ENCODE measurements around the gene FLG2.
"Not testable (repeated sequence)": the region's sequence is repeated elsewhere in the genome, so short reads cannot be mapped to it uniquely, and the experiment has no call there.

The FLG2 gene

DNA sequence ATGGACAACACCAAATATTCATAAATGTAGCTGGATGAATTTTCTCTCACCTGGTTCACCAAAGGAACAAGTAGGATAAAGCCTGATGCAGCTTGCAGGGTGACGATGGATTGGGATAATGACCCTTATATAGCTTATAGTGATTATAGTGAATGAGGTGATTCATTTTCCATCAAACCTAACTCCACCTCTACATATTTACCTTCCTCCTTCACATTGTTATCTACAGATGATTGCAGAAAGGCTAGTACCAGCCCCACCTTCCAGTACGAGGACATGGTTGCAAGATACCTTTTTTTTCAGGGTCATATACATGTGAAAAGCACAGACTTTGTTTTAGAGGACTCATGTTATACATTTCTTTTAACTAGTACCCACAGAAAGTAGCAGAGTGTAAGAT, at the start of gene FLG2:
Gene FLG2, minus strand, starts transcription at position 101 of the 400 bp plus-strand sequence. CDS start 1,122 bp downstream, outside the sequence.
- no peak for DNase-seq

DNA sequence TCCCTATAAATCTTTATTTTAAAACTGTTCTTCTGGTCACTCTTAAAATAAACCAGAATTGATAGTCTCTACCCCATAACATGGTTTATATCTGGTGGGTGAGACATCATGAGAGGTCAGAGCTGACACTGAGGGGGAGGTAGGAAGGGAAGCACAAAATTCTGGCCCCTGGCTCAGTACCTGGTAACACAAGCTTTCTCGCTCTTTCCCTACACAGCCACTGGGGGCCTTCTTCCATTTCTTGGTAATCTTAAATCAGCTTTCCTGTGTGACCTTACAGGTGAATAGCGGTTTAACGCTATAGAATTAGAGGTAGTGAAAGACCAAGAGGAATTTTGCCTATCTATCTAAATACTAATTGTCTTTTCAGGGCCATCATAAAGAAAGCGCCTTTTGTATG, 48.9 kb upstream of the FLG2 start:
- DNase-seq = no peak

DNA sequence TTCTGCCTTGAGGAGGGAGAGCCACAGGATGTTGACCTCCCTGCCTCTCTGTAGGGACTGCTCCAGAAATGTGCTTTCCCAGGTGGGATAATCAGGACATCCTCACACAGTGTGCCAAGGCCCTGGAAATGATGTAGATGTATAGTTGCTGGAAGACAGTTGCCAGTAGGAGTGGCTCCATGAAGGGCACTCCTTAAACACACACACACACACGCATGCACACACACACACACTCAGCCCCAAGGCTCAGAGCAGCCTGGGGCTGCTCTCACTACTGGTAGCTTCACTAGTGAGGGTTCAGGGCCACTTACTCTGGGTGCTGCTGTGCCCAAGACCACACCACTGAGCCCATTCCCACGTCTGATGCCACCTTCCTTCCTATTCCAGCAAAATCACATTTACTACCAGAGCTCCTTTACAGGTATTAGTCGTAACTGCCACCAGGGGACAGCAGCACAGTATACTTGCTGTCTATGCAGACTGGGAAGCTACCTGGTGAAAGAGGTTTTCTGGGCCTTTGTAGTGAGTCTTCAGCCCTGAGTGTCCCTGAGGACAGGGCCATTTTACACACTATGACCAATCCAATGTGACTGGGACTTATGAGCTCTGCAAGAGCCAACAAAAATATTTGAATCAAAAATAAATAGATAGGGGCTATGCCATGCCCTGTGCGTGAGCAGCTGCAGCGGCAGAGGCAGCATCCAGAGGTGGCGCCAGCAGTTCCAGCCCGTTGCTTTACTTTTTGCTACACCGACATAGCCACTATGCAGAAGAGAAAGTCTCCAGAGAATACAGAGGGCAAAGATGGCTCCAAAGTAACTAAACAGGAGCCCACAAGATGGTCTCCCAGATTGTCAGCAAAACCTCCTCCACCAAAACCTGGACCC, 39.2 kb upstream of the FLG2 start:
- DNase-seq = peak; percentile 7

DNA sequence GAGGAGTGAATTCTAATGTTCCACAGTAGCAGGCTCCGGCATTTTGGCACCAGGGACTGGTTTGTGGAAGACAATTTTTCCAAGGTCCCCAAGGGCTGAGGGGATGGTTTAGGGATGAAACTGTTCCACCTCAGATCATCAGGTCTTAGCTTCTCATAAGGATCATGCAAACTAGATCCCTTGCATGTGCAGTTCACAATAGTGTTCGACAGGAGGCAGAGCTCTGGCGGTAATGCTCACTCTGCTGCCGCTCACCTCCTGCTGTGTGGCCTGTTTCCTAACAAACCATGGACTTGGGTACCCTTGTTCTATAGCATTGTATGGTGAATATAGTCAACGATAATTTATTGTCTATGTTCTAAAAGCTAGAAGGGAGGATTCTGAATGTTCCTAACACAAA, 37.7 kb upstream of the FLG2 start:
- no peak for DNase-seq

DNA sequence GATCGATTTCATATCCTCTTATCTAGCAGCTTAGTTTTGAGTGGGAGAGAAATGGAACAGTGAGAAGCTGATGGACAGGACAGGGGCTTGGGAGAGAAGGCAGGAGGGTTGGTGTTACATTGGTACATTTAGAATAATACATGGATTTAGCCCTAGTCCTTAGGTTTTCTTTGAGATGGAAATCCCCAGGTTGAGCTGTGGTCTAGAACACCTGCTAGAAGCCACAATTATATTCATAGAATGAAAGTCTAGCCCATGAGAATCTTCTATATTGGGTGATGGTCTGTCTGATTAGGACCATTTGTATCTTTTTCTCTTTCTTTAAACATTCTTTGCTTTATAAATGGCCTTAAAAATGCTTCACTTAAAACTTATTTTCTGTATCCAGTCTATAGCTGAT, 34.3 kb upstream of the FLG2 start:
- DNase-seq = no peak

DNA sequence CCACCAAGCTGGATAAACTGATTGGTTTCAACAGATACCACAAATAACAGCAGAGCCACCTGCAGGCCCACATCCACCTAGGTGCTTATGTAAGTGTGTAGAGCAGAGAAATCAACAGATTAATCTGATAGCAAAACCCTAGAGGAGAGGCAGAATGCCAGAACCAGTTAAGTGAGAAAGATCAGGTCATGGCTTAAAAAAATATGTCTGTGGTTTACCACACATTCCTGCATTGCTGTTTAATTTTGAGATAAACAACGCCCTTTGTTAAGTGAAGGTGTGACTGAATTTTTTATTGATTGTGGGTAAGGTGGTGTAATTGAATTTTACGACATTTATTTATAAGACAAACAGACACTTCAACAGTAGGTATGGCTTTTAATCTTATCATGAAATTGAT, 33.1 kb upstream of the FLG2 start:
- DNase-seq = no peak

DNA sequence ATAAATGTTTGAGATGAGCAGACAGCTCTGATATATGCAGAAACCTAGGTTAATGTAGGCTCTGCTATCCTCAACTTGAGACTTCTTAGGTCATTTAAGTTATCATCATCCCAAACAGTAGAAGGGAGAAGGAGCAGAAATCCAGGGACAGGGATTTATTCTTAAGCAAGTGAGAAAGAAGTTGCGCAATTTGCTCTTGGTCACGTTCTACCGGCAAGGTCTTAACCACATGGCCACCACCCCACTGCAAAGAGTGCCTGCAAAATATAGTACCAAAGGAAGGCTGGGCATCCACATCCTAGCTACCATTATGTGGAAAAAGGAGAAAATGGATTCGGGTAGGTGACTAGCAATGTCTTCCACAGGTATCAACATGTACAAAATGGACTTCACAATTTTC, 29.1 kb upstream of the FLG2 start:
- no peak for DNase-seq

DNA sequence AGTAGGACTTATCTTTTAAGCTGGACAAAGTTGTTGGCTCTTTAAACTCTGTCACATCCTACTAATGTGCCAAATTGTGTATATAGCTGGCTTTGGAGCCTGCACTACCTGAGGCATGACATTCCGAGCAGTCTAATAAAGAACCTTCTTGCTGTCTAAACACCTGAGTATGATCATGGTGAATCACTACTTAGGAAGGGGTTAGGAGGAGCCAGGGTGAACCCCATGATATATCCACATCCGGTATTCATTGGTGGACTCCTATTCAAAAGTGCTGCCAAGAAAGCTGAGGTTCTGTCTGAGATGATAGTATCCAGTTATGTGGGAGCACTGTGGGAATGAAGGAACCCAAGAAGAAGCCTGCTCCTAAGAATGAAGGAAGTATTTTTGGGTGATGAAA, 27.1 kb upstream of the FLG2 start:
- DNase-seq = no peak

DNA sequence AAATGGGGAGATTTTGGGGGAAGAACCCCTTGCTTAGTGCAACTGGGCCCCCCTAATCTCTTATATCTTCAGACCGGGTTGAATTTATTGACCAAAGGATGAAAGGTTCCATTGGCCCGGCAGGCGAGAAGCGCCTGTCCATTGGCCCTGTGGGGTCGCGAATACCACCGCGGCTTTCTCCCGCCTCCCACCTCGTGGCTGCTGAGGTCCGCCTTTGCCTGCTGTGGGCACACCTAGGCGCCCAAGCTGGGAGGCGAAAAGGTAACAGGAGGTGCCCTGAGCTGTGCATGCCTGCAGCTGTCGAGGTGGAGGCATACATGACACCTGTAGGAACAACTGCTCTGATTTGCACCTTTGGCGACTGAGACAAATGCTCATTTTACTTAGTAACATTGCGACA, 21.1 kb upstream of the FLG2 start:
- no peak for DNase-seq

DNA sequence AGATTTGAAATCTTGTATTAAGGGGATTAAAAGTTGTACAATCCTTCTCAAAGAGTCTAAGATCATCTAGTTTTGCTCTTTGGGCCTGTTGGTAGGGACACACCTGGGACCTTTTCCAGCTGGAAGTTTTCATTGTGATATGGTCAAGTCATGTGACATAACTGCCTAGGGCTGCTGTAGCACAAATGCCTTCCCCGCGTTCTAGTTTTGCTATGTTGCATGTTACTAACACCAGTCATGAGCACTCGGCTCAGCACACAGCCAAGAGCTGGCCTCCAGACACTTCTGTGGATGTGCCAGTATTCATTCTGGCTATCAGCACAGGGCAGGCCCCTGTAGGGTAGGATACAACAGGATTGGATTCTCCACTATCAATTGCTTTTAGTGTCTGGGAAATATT, 14.6 kb upstream of the FLG2 start:
- DNase-seq = no peak

DNA sequence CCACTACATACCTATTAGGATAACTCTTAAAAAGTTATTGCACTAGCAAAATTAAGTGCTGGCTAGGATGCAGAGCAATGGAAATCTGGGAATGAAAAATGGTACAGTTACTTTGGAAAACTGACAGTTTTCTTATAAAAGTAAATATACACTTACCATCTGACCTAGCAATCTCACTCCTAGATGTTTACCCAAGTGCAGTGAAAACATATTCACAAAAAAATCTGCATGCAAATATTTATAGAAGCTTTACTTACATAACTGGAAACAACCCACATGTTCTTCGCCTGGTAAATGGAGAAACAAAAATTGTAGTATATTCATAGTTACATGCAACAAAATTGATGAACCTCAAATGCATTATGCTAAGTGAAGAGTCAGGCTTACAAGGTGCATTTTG, 12.9 kb upstream of the FLG2 start:
- no peak for DNase-seq

DNA sequence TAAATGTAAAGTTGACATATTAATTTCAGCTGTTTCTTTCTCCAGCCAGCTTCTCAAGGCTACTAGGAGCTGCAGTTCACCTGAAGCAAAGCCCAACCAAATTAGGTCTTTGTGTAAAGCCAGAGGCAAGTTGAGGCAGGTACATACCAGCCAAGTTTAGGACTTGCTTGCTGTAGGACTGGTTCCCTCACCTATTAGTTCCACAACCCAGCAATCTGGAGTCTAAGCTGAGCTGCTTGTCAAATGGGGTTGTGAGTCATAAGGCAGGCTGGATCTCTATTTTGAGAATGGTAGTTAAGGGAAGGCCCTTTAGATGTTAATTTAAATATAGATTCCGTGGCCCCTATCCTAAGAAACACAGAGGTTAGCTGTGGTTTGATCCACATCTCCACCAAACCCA, 7.6 kb upstream of the FLG2 start:
- DNase-seq = no peak

DNA sequence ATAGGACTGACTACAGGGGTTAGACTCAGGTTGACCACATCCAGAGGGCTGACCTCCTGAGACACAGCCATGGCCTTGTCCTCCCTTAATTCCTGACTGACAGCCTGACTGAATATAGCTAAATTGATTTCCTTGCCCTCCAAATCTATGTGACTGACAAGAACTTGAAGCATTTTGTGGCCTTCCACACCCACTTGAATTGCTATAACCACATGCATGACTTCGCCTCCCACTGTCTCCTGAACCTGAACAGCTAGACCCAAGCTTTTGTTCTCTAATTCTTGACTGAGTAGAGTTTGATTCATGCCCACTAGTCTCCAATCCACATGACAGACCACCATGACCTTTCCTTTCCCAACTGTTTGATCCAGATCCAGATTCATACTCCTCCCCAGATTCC, 3.1 kb downstream of the FLG2 start:
- DNase-seq = no peak

DNA sequence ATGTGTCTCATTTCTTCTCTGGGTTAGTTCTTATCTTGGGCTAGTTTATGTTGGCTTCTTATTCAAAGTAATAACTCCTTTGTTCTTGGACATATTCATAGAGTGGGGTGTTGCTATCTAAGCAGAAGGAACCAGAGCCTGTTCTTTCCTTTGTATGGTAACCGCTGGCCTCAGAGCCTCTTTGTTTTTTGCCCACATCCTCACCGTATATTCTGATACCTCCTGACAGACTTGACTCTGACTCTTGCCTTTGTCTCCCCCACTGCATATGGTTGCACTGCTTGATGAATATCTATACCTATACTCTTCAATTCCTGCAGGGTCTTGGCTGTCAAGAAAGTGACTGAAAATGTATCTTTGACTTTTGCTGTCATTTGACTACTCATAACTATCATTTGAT, 10.2 kb downstream of the FLG2 start:
- no peak for DNase-seq

DNA sequence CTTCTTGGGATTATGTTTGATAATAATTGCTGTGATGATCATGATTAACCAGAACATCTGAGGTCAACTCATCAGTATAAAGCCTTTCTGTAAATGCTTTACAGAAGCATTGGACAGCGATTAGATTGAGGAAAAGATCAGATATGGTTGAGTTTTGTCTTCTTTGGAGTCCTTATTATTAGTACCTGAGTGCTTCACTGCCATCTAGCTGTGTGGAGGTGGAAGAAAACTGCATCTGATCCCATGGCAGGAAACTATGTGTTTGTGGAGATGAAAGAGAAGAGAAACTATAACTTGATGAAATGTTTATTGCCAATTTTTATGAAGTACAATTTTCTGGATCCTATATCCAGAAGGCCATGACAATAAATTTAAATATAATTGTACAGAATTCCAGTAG, 11.4 kb downstream of the FLG2 start:
- DNase-seq = peak; percentile 2

DNA sequence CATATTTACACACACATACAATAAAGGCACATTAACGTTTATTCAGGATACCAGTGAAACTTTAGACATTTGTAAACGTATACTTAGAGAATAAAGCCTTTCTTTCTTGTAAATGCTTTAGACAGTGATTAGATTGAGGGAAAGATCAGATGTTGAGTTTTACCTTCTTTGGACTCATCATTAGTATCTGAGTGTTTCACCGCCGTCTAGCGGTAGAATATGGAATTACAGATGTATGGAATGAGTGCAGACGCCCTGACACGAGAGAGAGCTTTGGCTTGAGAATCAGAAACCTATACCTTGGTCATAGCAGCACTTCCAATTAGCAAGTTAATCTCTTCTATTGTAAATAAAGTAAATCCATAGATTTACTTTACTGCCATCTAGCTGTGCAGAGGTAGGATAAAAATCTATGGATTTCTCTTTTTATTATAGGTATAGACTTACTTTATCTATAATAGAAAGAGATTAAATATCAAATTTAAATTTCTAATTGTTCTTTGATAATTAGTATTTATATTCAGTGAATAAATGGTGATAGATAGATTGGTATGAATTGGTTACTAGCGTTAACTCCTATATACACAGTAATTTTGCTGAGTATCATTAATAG, 12.6 kb downstream of the FLG2 start:
- peak; percentile 74 for DNase-seq

DNA sequence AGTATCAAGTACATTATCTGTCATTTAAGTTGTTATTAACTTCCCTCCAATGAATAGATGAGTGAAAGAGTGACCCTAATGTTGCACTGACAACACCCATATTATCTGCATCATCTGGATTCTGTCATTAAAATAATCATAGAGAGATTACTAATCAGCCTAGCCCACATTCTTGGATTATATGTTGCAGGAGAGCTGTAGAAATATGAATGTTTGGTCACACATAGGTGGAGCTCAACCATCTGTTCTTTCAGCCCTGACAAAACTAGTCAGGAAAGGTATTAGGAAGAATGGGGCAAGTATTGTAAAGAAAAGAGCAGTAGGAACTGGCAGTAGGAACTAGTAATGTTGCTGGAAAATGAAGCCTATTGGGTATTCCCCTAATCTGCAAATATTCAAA, 15.4 kb downstream of the FLG2 start:
- no peak for DNase-seq

DNA sequence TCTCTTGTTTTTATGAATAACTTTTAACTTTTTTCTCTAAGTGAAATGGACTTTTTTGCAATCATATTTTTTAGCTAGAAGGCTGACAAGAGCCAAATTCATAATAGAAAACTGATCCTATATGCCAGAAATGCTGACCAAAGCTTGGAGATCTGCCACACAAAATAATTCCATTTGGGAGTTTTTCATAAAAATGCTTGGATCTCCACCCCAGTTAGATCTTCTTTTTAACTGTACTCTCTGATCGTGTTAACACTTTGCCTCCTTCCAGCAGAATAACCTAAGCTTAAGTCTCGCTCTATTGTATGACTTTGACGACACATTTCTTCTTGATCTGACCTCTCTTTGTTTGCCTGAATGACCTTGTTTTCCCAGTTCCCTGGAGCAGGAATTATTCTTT, 16.8 kb downstream of the FLG2 start:
- no peak for DNase-seq

DNA sequence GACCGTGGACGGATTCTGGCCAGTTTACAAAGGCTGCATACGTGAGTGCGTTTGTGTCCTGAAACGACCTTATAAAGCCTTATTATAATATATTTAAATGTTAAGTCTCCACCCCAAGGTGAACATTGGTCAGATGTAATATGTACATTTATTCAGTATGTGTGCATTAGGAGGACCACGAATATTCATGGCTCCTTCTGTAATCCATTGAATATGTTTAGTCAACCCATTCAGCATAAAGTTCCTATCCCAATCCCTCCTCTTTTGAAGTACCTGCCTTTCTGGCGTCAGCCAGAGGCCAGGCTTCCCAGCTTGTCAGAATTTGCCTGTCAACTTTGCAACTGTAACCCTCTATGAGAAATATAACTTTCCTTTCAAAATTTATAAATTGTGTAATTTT, 24.4 kb downstream of the FLG2 start:
- no peak for DNase-seq

DNA sequence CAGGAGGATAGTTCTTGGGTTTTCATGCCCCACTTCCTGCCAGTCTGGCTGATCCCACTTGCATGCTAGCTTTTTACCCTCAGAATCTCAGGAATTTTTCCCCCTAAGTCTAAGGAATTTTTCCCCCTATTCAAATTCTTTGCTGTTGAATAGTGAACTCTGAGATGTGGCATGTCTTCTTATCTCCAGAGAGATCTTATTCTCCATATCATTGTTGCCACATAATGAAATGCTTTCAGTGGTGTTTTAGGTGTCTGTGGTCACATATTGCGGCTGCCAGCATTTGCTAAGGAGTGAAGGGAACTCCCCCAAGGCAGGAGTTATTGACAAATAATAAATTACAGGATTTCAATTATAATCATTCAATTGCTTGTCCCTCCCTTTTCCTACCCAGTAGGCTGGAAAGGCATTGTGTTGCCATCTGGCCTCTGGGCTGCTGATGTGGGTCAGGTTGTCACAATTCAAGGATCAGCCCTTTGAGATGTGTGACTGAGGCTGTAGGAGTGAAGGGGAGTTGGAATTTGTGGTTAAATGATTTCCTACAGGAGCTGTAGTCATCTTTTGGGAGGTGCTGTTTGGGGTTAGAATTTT, 30.9 kb downstream of the FLG2 start:
- DNase-seq = no peak

DNA sequence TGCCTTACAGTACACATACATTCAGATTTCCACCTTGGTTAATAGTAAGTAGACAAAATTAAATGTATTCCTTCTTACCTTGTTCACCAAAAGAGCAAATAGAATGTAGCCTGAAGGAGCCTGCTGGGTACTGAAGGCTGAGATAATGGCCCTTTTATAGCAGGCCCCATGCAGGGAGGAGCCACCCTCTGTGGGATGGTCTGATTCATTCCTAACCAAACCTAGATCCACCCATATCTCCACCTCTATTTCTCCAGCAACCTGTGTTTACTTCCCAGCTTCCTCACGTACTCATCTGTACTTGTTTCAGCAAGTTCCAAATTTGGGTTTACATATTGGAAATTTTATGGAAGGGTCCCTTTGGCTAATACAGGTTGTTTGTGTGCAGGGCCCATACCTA, 34.7 kb downstream of the FLG2 start, which contains the start of gene FLG:
Gene FLG, minus strand, starts transcription at position 129 of the 400 bp plus-strand sequence. CDS start 9,783 bp downstream, outside the sequence.
- DNase-seq = no peak

DNA sequence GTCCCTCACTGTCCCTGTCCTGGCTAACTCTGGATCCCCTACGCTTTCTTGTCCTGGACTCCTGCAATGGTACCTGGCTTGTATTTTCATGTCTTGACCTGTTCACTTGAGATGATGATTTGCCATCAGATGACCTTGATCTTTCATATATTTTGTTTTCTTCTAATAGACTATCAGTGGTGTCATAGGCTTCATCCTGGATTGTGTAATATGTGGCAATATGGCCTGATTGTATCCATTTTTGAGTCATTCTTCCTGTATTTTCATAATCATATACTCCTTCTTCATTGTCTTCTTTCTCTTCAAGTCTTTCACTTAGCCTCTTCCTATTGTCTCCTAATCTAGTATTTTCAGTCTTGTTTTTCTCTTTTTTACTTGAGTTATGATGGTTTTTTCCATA, 45.8 kb downstream of the FLG2 start:
- no peak for DNase-seq

DNA sequence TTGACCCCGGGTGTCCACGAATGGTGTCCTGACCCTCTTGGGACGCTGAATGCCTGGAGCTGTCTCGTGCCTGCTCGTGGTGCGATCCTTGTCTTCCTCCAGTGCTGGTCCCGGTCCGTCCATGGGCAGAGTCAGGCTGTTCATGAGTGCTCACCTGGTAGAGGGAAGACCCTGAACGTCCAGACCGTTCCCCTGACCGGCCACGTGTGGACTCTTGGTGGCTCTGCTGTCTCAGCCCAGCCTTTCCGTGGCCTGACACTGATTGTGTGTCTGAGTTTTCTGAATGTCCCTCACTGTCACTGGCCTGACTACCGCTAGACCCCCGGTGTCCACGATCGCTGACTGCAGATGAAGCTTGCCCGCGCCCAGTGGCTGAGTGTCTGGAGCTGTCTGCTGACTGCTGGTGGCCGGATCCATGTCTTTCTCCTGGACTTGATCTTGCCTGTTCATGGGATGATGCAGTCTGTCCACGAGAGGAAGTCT, 46.4 kb downstream of the FLG2 start:
- no peak for DNase-seq

DNA sequence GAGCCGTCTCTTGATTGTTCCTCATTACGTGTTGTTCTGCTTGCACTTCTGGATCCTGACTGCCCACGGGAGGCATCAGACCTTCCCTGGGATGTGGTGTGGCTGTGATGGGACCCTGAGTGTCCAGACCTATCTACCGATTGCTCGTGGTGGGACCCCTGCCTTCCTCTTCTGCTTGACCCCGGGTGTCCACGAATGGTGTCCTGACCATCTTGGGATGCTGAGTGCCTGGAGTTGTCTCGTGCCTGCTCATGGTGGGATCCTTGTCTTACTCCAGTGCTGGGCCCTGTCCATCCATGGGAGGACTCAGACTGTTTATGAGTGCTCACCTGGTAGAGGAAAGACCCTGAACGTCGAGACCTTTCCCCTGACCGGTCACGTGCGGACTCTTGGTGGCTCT, 47.6 kb downstream of the FLG2 start:
- DNase-seq = not testable (repeated sequence)

Measured in hematopoietic multipotent progenitor cell treated with erythropoietin and hydrocortisone succinate and interleukin-3 and kit ligand, for 8 days (in vitro differentiated cells).